ENCODE measurements around the gene ZBTB16. TPM values are rescaled to one million over a fixed set of nuclear protein-coding genes. Genes with fewer than 3 reads are reported as not detected.

Gene ZBTB16
- total RNA-seq, 1 donor from 2014 or later = 52.1 TPM

Other genes starting within 250 kb of the ZBTB16 start
- gene USP28, start 184.1 kb upstream of the ZBTB16 start, total RNA-seq = 107 TPM
- gene HTR3B, start 154.9 kb upstream of the ZBTB16 start, total RNA-seq = not detected
- gene HTR3A, start 84.6 kb upstream of the ZBTB16 start, total RNA-seq = not detected
- 21.6 TPM for gene NNMT, start 236.7 kb downstream of the ZBTB16 start, total RNA-seq